WTC11 (cell line): ENCODE results near the gene GPC5.

Experiments used
- AFF4 ChIP-seq: sonication (generic); formaldehyde crosslinking; IDR thresholded peaks from 2 replicates; pipeline ENCODE4 v1.8.1; 2023; ENCODE audit warnings: mild to moderate bottlenecking, missing genetic modification reagents, borderline replicate concordance
- CTCF ChIP-seq: fragments of 200-600 bp; IDR thresholded peaks from 2 replicates; pipeline ENCODE4 v1.8.0; 2022; ENCODE audit warnings: antibody characterized with exemption
- KAT7 ChIP-seq: sonication (generic); formaldehyde crosslinking; IDR thresholded peaks from 2 replicates; pipeline ENCODE4 v1.8.1; 2023; ENCODE audit warnings: missing genetic modification reagents, mild to moderate bottlenecking, borderline replicate concordance
- NFYB ChIP-seq: sonication (generic); formaldehyde crosslinking; conservative IDR thresholded peaks from 2 replicates; pipeline ENCODE4 v1.8.0; 2022; ENCODE audit warnings: low read depth, missing genetic modification reagents
- TCF7 ChIP-seq: sonication (generic); formaldehyde crosslinking; IDR thresholded peaks from 2 replicates; pipeline ENCODE4 v1.8.0; 2022; ENCODE audit warnings: mild to moderate bottlenecking, low read depth, missing genetic modification reagents, moderate library complexity

- TF ChIP-seq TCF7 (CRISPR knock-in tag) (no peak), CTCF (no peak), NFYB (CRISPR knock-in tag) (no peak), KAT7 (CRISPR knock-in tag) (no peak), AFF4 (no peak)
Measured at GRCh38 chr13:91358387-91358782, 40.0 kb upstream of the GPC5 start.
